Measurements from ENCODE around the gene IL34.

The IL34 gene

GRCh38 chr16:70694088-70694867 is 47.9 kb downstream of the IL34 start:
- Mint-ChIP-seq H3K27me3 (no peaks in the 10 kb centered on the region), H3K4me3 (no peak overlapping the region), H3K36me3 (peaks cover 2% of the 10 kb centered on the region), H3K4me1 (ENCODE audit: low read depth) (peaks cover 34% of the 10 kb centered on the region), H3K27ac (no peak overlapping the region), H3K9me3 (ENCODE audit: low read depth) (no peaks in the 10 kb centered on the region)

GRCh38 chr16:70694868-70695218 is 48.5 kb downstream of the IL34 start:
- H3K36me3 Mint-ChIP-seq = peaks cover 2% of the 10 kb centered on the region
- H3K4me3 Mint-ChIP-seq = no peak overlapping the region
- no peaks in the 10 kb centered on the region for H3K9me3 Mint-ChIP-seq (ENCODE audit: low read depth)
- H3K27me3 Mint-ChIP-seq = no peaks in the 10 kb centered on the region
- H3K27ac Mint-ChIP-seq = no peak overlapping the region
- peaks cover 35% of the 10 kb centered on the region for H3K4me1 Mint-ChIP-seq (ENCODE audit: low read depth)

GRCh38 chr16:70695331-70696070 is 49.1 kb downstream of the IL34 start:
- H3K4me3 Mint-ChIP-seq = peak overlapping the region; percentile 22
- peaks cover 2% of the 10 kb centered on the region for H3K36me3 Mint-ChIP-seq
- H3K9me3 Mint-ChIP-seq (ENCODE audit: low read depth) = no peaks in the 10 kb centered on the region
- peaks cover 35% of the 10 kb centered on the region for H3K4me1 Mint-ChIP-seq (ENCODE audit: low read depth)
- H3K27ac Mint-ChIP-seq = peak overlapping the region; percentile 88
- H3K27me3 Mint-ChIP-seq = no peaks in the 10 kb centered on the region

- Mint-ChIP-seq H3K27me3 (no peaks in the 10 kb centered on the region), H3K4me1 (ENCODE audit: low read depth) (peaks cover 35% of the 10 kb centered on the region), H3K9me3 (ENCODE audit: low read depth) (no peaks in the 10 kb centered on the region), H3K36me3 (peaks cover 2% of the 10 kb centered on the region), H3K27ac (peak overlapping the region; percentile 88), H3K4me3 (peak overlapping the region; percentile 20)
Observed at GRCh38 chr16:70696355-70696754, 50.0 kb downstream of the IL34 start.

- Mint-ChIP-seq H3K36me3 (peaks cover 2% of the 10 kb centered on the region), H3K27me3 (no peaks in the 10 kb centered on the region), H3K4me3 (peak overlapping the region; percentile 58), H3K4me1 (ENCODE audit: low read depth) (peaks cover 35% of the 10 kb centered on the region), H3K9me3 (ENCODE audit: low read depth) (no peaks in the 10 kb centered on the region), H3K27ac (peak overlapping the region; percentile 88)
Observed at GRCh38 chr16:70696952-70697593, 50.7 kb downstream of the IL34 start.

GRCh38 chr16:70697594-70698170 is 51.3 kb downstream of the IL34 start:
- Mint-ChIP-seq H3K27ac (no peak overlapping the region), H3K9me3 (ENCODE audit: low read depth) (no peaks in the 10 kb centered on the region), H3K4me1 (ENCODE audit: low read depth) (peaks cover 35% of the 10 kb centered on the region), H3K27me3 (no peaks in the 10 kb centered on the region), H3K36me3 (peaks cover 2% of the 10 kb centered on the region), H3K4me3 (no peak overlapping the region)

- H3K4me1 Mint-ChIP-seq (ENCODE audit: low read depth) = peaks cover 33% of the 10 kb centered on the region
- H3K4me3 Mint-ChIP-seq = no peak overlapping the region
- no peaks in the 10 kb centered on the region for H3K9me3 Mint-ChIP-seq (ENCODE audit: low read depth)
- peaks cover 2% of the 10 kb centered on the region for H3K36me3 Mint-ChIP-seq
- peak overlapping the region; percentile 54 for H3K27ac Mint-ChIP-seq
- no peaks in the 10 kb centered on the region for H3K27me3 Mint-ChIP-seq
Observed at GRCh38 chr16:70698901-70699300, 52.5 kb downstream of the IL34 start.

GRCh38 chr16:70699696-70700095 is 53.3 kb downstream of the IL34 start:
- Mint-ChIP-seq H3K4me3 (no peak overlapping the region), H3K9me3 (ENCODE audit: low read depth) (no peaks in the 10 kb centered on the region), H3K4me1 (ENCODE audit: low read depth) (peaks cover 33% of the 10 kb centered on the region), H3K36me3 (peaks cover 2% of the 10 kb centered on the region), H3K27me3 (no peaks in the 10 kb centered on the region), H3K27ac (peak overlapping the region; percentile 54)

- peaks cover 2% of the 10 kb centered on the region for H3K36me3 Mint-ChIP-seq
- H3K4me3 Mint-ChIP-seq = no peak overlapping the region
- H3K27me3 Mint-ChIP-seq = no peaks in the 10 kb centered on the region
- H3K9me3 Mint-ChIP-seq (ENCODE audit: low read depth) = no peaks in the 10 kb centered on the region
- H3K27ac Mint-ChIP-seq = no peak overlapping the region
- peaks cover 31% of the 10 kb centered on the region for H3K4me1 Mint-ChIP-seq (ENCODE audit: low read depth)
Observed at GRCh38 chr16:70700101-70701020, 54.0 kb downstream of the IL34 start.

GRCh38 chr16:70701036-70701435 is 54.7 kb downstream of the IL34 start:
- H3K27ac Mint-ChIP-seq = peak overlapping the region; percentile 61
- H3K9me3 Mint-ChIP-seq (ENCODE audit: low read depth) = no peaks in the 10 kb centered on the region

GRCh38 chr16:70701596-70701995 is 55.2 kb downstream of the IL34 start:
- Mint-ChIP-seq H3K27ac (peak overlapping the region; percentile 58), H3K9me3 (ENCODE audit: low read depth) (no peaks in the 10 kb centered on the region), H3K36me3 (peaks cover 2% of the 10 kb centered on the region), H3K4me3 (no peak overlapping the region), H3K27me3 (no peaks in the 10 kb centered on the region), H3K4me1 (ENCODE audit: low read depth) (peaks cover 19% of the 10 kb centered on the region)

More at GRCh38 chr16:70701036-70701435, 54.7 kb downstream of the IL34 start:
- Mint-ChIP-seq H3K4me3 (no peak overlapping the region), H3K4me1 (ENCODE audit: low read depth) (peaks cover 24% of the 10 kb centered on the region), H3K36me3 (peaks cover 2% of the 10 kb centered on the region), H3K27me3 (no peaks in the 10 kb centered on the region)

- Mint-ChIP-seq H3K27me3 (no peaks in the 10 kb centered on the region), H3K4me1 (ENCODE audit: low read depth) (peaks cover 15% of the 10 kb centered on the region), H3K36me3 (peaks cover 2% of the 10 kb centered on the region), H3K9me3 (ENCODE audit: low read depth) (no peaks in the 10 kb centered on the region), H3K27ac (no peak overlapping the region), H3K4me3 (no peak overlapping the region)
Observed at GRCh38 chr16:70701998-70702397, 55.6 kb downstream of the IL34 start.

GRCh38 chr16:70702624-70703023 is 56.3 kb downstream of the IL34 start:
- Mint-ChIP-seq H3K4me3 (no peak overlapping the region), H3K9me3 (ENCODE audit: low read depth) (no peaks in the 10 kb centered on the region), H3K4me1 (ENCODE audit: low read depth) (peaks cover 9% of the 10 kb centered on the region), H3K27me3 (no peaks in the 10 kb centered on the region), H3K27ac (no peak overlapping the region), H3K36me3 (peaks cover 2% of the 10 kb centered on the region)

Measured in activated naive CD8-positive, alpha-beta T cell (primary cell).